GM18868 (cell line): Measurements from ENCODE around the gene TBC1D30.
"Not testable (repeated sequence)": the region's sequence is repeated elsewhere in the genome, so short reads cannot be mapped to it uniquely, and the experiment has no call there.

Source experiments
- ATAC-seq: cut with Tn5 transposase; IDR thresholded peaks from one replicate; pipeline ENCODE4 v1.9.1; 2021; ENCODE audit warnings: mild to moderate bottlenecking, moderate library complexity; ENCODE audit not compliant: unreplicated experiment

Gene TBC1D30, protein sequence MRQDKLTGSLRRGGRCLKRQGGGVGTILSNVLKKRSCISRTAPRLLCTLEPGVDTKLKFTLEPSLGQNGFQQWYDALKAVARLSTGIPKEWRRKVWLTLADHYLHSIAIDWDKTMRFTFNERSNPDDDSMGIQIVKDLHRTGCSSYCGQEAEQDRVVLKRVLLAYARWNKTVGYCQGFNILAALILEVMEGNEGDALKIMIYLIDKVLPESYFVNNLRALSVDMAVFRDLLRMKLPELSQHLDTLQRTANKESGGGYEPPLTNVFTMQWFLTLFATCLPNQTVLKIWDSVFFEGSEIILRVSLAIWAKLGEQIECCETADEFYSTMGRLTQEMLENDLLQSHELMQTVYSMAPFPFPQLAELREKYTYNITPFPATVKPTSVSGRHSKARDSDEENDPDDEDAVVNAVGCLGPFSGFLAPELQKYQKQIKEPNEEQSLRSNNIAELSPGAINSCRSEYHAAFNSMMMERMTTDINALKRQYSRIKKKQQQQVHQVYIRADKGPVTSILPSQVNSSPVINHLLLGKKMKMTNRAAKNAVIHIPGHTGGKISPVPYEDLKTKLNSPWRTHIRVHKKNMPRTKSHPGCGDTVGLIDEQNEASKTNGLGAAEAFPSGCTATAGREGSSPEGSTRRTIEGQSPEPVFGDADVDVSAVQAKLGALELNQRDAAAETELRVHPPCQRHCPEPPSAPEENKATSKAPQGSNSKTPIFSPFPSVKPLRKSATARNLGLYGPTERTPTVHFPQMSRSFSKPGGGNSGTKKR

DNA sequence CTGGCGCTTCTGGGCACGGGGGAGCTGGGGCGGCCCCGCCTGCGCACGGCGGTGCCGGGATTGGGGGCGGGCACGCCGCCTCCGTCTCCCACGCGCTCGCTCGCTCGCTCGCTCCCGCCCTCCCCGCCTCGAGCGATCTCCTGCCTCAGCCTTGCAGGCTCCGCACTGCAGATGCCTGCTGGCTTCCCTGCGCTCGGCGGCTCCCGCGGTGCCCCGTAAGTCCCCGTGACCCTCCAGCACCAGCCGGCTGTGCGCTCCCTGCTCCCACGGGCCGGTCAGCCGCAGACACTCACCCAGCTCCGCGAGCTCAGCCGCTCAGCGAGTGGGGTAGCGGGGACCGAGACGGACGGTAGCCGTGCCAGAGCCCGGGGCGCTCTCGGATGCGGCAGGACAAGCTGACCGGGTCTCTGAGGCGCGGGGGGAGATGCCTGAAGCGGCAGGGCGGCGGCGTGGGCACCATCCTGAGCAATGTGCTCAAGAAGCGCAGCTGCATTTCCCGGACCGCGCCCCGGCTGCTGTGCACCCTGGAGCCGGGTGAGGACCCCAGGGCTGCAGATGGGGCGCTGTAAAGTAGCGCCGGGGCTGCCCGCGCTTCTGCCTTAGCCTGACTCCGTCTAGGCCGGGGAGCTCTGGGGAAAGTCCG lies at the start of gene TBC1D30:
TSS of gene TBC1D30 (plus strand) at position 148 of the 643 bp plus-strand sequence. CDS start at position 381, 233 bp downstream.
- ATAC-seq = peak; percentile 75

DNA sequence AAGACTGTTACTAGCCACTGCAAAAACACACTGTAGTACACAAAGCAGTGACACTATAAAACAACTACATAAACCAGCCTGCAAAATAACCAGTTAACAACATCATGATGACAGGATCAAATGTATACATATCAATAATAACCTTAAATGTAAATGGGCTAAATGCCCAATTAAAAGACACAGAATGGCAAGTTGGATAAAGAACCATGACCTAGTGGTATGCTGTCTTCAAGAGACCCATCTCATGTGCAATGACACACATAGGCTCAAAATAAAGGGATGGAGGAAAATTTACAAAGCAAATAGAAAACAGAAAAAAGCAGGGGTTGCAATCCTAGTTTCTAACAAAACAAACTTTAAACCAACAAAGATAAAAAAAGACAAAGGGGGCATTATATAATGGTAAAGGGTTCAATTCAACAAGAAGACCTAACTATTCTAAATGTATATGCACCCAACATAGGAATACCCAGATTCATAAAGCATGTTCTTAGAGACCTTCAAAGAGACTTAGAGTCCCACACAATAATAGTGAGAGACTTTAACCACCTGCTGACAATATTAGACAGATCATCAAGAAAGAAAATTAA lies 49.2 kb upstream of the TBC1D30 start:
- not testable (repeated sequence) for ATAC-seq

DNA sequence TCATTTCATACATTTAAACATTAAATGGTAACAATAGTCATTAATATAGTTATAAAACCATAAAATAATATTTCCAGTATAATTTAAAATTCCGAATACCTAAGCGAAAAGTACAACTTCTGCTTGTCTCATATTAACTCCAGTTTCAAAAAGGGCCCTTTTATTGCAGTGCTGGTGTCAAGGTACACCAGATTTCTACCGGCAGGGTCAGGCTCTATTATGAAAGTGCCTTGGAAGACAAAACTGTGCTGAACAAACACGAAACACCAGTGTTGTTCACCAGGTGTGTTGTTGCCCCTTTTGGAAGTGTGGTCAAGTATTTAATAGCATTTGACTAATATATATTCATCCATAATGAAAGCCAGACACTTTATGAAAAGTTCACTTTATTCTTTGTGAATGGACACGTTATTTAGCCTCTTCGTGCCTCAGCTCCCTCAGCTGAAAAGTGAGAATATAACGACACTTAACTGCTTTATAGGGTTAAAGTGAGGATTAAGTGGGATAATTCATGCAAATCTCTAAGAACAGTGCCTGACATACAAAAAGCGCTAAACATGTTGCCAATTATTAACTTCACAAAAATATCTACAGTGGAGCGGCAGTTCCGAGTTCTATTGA lies 45.0 kb upstream of the TBC1D30 start:
- no peak for ATAC-seq

DNA sequence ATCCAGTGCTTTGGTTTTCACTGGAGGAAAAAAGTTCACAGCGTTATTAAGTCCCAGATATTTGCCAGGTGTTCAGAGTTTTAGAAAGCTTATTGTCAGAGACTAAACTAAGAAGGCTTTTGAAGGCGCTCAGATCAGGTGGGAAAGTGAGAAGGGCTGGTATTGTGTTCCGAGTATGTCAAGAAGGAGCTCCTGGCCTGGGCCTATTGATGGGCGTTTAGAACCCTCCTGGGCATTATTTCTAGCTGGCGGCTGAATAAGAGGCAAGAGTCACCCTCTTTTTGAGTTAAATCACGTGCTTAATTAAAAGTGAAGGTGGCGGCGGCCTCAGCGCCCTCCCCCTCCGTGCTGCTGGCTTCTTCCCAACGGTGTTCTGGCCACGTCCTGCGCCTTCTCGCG lies 44.3 kb upstream of the TBC1D30 start:
- no peak for ATAC-seq

DNA sequence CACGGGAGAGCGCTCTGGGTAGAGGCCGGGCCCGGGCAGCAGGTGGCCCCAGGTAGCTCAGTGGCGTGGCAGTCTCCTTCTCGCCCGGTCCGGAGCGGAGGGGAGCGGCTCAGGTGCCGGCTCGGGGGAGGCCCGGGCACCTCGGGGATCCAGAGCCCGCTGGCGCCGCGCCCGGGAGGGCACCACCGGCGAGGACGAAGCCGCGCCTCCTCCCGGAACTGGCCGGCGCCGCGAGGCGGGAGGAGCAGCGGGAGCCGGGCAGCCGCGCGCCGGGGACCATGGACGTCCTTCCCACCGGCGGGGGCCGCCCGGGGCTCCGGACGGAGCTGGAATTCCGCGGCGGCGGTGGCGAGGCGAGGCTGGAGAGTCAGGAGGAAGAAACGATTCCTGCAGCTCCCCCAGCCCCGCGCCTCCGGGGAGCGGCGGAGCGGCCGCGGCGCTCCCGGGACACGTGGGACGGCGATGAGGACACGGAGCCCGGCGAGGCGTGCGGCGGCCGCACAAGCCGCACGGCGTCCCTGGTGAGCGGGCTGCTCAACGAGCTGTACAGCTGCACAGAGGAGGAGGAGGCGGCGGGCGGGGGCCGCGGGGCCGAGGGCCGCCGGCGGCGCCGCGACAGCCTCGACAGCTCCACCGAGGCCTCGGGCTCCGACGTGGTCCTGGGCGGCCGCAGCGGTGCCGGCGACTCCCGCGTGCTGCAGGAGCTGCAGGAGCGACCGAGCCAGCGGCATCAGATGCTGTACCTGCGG lies 43.7 kb upstream of the TBC1D30 start:
- ATAC-seq = peak; percentile 57

DNA sequence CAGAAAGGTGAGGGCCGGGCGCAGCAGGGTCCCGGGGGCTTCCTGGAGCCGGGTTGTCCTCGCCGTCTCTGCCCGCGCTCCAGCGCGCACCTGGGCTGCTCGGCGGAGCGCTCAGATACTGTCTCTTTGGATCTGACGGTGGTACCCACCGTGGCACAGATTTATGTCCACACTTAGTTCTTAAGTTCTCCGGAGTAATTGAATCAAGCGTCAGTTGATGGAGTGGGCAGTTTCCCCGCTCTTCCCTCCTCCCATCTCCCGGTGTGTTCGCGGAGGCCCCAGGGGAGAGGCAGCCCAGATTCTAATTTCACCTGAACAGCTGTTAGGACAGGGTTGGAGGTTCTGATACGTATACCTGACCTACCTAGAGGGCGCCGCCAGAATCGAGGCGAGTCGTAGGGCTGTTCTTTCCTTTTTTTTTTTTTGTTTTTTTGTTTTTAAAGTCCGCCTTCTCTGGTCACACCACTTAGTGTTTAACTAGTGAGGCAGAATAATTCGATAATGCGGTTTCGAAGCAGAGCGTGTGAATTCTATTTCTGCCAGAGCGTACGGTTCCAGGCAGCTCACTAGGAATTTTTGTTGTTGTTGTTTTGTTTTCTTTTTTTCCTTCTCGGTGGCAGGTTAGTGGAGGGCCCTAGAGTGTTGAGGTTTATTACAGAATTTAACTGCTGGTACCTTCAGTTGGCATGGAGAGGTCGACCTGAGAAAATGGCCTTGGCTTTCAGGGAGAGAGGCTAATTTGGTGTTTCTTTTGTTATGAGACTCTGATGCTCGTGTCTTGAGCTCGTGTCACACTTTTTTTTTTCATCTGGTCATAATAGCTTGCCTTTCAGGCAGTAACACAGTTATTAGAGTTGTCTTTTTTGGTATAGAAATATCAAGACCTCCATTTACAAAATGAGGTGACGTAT lies 42.9 kb upstream of the TBC1D30 start:
- ATAC-seq = peak; percentile 26

DNA sequence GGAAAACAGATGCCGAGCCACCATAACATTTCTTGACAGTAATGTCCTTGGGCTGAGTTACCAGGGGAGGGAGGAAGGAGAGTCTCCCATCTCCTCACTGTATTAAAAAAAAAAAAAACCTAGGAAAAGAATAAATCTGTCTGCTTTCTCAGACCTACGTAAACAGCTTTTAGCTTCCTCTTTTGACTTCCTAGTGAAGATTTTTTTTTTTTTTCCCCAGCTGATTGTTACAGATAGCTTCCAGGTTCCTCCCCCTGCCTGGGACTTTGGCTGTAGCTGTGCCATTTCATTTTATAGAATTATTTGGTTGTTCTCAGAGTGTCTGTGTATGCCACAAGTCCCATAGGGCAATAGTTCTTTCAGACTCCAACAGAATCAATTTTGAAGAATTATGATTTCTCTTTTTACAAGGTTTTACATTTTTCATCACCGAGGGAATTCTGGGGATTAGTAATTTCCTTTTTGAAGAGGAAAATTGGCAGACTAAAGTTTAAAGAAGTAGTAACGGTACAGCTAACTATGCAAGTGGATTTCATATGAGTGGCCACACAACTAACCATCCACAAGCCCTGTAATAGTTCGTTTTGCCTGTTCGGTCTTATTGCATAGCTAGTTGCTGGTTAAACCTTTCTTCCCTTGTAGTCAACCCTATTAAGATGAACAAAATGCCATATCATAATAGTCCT lies 42.1 kb upstream of the TBC1D30 start:
- ATAC-seq = no peak

DNA sequence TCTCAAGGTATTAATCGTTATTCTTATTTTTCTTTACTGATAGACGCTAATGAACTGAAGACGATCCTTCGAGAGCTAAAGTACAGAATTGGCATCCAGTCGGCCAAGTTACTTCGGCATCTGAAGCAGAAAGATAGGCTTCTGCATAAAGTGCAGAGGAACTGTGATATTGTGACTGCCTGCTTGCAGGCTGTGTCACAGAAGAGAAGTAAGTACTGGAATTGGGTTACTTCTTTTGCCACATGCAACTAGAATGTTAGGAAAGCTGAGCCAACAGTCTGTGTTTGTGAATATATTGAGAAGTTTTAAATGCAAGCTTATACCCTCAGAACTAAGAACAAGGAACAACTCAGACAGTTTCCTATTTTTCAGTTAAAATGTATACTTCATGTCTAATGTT lies 38.6 kb upstream of the TBC1D30 start:
- ATAC-seq = no peak

DNA sequence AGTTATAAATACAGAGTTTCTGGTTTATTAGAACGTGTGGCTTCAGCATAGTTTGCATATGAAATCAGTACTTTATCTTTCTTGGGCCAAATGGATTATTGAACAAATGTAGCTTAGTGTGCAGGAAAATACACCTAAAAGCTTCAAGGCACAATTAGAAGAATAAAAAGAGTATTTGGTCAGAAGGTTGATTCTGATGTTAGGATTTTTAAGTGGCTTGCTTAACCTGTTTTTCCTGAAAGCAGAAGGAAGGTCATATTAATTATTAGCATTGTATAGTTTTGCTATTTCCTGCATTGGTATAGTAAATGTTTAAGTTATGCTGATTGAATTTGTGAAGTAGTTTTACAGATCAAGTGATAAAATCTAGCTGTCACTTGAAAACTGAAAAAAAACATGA lies 34.3 kb upstream of the TBC1D30 start:
- no peak for ATAC-seq

DNA sequence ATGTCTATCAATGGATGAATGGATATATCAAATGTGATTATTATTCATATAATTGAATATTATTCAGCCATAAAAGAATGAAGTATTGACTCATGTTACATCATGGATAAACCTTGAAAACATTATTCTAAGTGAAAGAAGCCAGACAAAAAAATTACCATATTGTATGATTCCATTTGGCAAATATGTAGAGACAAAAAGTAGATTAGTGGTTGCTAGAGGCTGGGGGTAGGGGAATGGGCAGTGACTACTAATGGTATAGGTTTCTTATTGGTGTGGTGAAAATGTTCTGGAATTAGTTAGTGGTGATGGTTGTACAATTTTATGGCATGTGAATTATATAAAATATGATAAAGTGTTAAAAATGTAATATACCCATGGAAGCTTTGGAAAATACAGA lies 33.4 kb upstream of the TBC1D30 start:
- no peak for ATAC-seq

DNA sequence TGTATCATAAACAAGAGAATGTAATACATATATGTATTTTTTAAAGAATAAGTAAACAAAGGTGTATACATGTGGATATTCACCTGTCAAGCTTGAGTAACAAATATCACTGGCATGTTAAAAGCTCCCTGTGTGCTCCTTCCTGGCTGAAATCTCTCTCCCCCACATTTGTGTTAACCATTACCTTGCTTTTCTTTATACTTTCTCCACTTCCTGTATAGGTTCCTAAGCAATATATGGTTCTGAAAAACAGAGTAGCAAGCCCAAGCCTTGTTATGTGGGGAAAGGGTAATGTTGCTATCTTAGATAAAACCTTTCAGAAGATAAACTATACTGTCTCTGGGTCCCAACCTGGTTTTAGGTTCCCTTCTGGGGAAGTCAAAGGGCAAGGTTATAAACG lies 32.3 kb upstream of the TBC1D30 start:
- ATAC-seq = no peak

DNA sequence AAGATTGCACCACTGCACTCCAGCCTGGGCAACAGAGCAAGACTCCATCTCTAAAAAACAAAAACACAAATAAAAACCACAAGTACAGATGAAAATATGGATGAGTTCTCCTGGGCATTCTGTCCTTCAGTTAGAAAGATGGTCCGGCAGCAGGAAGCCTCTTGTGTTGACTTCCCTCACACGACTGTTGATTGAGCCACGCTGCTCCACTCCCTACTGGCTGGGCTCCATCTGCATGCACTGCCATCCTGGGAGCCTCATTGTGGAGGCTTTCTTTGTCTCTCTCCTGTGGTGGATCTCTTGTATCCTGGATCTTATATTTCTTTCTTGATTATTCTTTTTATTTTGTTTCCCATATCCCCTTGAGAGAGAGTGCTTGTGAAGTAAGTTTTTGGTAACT lies 30.8 kb upstream of the TBC1D30 start:
- ATAC-seq = no peak

DNA sequence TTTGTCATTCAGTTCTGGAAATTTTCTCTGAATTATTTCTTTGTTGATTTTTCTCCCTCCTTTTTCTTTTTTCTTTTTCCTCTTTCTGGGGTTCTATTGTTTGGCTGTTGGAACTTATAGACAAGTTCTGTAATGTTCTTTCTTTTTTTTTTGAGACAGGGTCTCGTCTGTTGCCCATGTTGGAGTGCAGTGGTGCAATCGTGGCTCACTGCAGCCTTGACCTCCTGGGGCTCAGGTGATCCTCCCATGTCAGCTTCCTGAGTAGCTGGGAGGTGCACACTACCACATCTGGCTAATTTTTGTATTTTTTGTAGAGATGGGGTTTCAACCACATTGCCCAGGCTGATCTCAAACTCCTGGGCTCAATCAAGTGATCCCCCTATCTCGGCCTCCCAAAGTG lies 30.1 kb upstream of the TBC1D30 start:
- ATAC-seq = no peak

DNA sequence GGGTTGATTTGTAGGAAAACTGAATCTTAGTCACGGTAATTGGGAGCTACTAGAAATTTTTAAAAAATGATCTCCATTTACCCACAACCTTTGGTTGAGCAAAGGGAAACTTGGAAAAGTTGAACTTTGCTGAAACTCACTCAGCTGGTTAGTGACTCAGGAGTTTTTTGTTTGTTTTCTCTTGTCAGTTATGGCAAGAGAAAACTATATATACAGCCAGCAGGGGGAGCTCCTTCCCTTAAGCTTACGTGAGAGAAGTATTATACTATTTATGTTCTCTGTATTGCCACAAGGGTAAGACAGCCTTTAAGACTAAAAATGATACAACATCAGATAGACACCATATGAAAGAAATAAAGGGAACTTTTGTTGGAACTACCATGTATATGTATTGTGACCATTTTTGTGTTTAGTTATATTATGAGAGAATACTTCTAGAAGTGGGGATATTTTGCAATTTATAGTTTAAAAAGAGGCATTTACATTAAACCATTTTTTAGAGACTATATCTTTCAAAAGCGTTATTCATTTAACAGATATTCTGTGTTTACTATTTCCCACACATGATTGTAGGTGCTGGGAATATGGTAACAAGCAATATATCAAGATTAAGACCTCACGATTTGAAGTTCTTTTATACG lies 28.1 kb upstream of the TBC1D30 start:
- peak; percentile 67 for ATAC-seq

DNA sequence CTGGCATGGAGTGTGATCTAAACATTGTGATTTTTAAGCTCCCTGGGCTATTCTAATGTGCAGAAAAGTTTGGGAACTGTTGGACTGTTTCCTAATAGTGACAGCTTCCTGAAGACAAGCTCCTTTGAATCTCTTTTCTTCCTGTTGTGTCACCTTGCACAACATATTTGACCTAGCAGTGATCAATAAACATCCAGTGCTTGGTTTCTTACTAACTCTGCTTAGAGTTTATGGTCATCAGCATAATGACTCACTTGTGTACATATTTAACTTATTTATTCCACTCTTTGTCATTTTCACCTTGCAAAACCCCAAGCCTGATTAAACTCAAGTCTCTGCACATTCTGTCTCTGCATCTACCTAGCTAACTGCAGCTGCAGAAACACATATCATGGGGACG lies 27.3 kb upstream of the TBC1D30 start:
- no peak for ATAC-seq

DNA sequence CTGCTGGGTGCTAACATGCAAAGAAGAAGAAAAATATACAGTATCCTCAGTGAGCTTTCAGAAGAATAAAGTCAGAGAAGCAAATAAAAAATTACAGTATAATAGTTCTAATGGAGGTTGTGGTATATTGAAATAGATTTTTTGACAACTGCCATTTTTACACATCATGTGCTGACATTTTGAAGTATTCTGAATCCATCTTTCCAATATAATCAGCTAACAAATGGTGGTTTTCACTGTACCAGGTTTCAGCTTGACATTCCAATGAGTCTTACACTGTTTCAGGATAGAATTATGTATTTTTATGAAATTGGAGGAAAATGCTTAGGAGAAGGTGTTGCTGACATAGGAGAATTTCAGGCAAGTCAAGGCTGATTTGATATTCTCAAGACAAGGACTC lies 26.3 kb upstream of the TBC1D30 start:
- no peak for ATAC-seq

DNA sequence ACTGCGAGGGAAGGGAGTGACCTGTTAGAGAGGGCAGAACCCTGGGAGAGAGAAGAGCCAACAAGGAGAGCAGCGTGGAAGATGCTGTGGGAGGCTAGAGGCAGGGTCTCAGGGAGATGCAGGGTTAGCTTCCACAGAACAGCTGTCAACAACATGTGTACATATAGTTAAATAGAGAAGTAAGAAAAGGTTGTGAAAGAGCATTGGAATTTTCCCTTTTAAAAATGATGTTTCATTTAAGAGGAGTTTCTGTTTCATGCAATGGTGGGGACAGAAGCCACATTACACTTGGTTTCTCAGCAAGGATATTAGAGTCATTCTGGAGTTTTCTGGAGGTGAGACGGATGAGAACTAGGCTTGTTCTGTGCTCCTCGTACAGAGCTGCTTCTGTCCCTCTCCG lies 23.8 kb upstream of the TBC1D30 start:
- ATAC-seq = peak; percentile 73

DNA sequence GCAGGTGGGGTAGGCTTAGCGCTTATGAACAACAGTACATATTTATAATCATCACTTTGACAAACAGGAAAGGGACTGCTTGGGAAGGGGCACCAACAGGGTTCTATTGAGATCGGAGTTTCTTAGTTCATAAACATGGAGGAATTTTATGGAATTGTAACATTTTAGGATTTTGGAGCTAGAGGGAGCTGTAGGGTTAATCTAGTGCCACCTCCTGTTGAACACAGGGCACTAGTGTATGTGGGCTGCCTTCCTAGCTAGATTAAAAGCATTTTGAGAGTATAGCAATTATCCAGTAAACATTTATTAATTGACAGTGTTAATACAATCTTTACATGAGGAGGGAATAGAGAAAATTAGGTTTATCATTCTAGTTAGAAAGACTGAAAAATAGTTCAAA lies 23.1 kb upstream of the TBC1D30 start:
- no peak for ATAC-seq
